Measurements from ENCODE around the gene INF2. TPM values are rescaled to one million over a fixed set of nuclear protein-coding genes. Genes with fewer than 3 reads are reported as not detected.
A peak's percentile ranks its signal among the peaks of the same experiment; 100 is the strongest.

INF2 gene
- total and polyA plus RNA-seq, 2 experiments from 2014 or later, result 36.7 to 75.5 TPM

- no peak overlapping the region for H3K4me2 ChIP-seq
- no peak for DNase-seq (ENCODE audit: low spot score)
- H3K27me3 ChIP-seq (ENCODE audit: insufficient read depth), result no peaks in the 10 kb centered on the region
- no peaks in the 10 kb centered on the region; the same call in 1 of the 2 replicates for H3K9me2 ChIP-seq (ENCODE audit: insufficient read depth)
- Mint-ChIP-seq H3K27ac (no peak overlapping the region), H3K4me1 (peaks cover 26% of the 10 kb centered on the region), H3K4me3 (peak overlapping the region; percentile 55), H3K27me3 (ENCODE audit: insufficient read depth, low read depth, poor library complexity) (peaks cover 5% of the 10 kb centered on the region), H3K36me3 (ENCODE audit: low read depth) (peaks cover 48% of the 10 kb centered on the region), H3K9me3 (peaks cover 6% of the 10 kb centered on the region)
- no peak overlapping the region for H3K4me3 ChIP-seq
- H2AFZ ChIP-seq, result no peak overlapping the region
- peaks cover 11% of the 10 kb centered on the region for H3K4me1 ChIP-seq (ENCODE audit: insufficient read depth)
- H3F3A ChIP-seq (replicated peaks; ENCODE audit: low read depth), result peaks cover 9% of the 10 kb centered on the region; the same call in 1 of the 2 replicates
- H4K20me1 ChIP-seq (replicated peaks; ENCODE audit: insufficient read depth), result 0 out of 2 replicates have a peak, but pooled peaks cover 6% of the 10 kb centered on the region
- H3K27ac ChIP-seq (ENCODE audit: low read depth), result no peak overlapping the region
- H3K79me2 ChIP-seq (replicated peaks; ENCODE audit: insufficient read depth), result no peaks in the 10 kb centered on the region
- TF ChIP-seq JUNB (IDR thresholded peaks at IDR 0.05; ENCODE audit: unreplicated experiment) (no peak), ZNF114 (CRISPR knock-in tag; IDR thresholded peaks at IDR 0.05) (no peak), STAT1 (IDR thresholded peaks at IDR 0.05; ENCODE audit: unreplicated experiment) (no peak), CREB1 (CRISPR knock-in tag; IDR thresholded peaks at IDR 0.05; ENCODE audit: low read depth) (no peak), NANOG (IDR thresholded peaks at IDR 0.05; ENCODE audit: borderline replicate concordance) (no peak), ZNF462 (CRISPR knock-in tag; IDR thresholded peaks at IDR 0.05) (no peak), POLR2AphosphoS5 (IDR thresholded peaks at IDR 0.05; ENCODE audit: low read depth) (no peak), ZNF331 (CRISPR knock-in tag; IDR thresholded peaks at IDR 0.05; ENCODE audit: low read depth) (no peak), CTCF (conservative IDR thresholded peaks at IDR 0.05; ENCODE audit: low read depth in 2 of 2) (no peak), ETS1 (IDR thresholded peaks at IDR 0.05) (no peak), EZH2 (IDR thresholded peaks at IDR 0.05; ENCODE audit: low read depth, unreplicated experiment) (no peak), REST (IDR thresholded peaks at IDR 0.05; ENCODE audit: unreplicated experiment) (no peak), EZH2phosphoT487 (IDR thresholded peaks at IDR 0.05; ENCODE audit: unreplicated experiment) (no peak)
- no peak for ATAC-seq
- no peaks in the 10 kb centered on the region for H3K36me3 ChIP-seq (ENCODE audit: insufficient read depth)
Measured at GRCh38 chr14:104765517-104765916, 76.1 kb downstream of the INF2 start.
